Uterus (tissue), 4 donors: ENCODE measurements around the gene MMP2. TPM values are rescaled to one million over a fixed set of nuclear protein-coding genes. Genes with fewer than 3 reads are reported as not detected.
A peak's percentile ranks its signal among the peaks of the same experiment; 100 is the strongest.

ENCODE experiments used
- DNase-seq, 2 donors: peaks; one replicate each; pipeline ENCODE4 v3.0.0-alpha.2; 2019 to 2020
- H3K27ac ChIP-seq, 2 donors: fragments of 200-600 bp; sonication (generic); 1 replicate in 1 of 2; 2 replicates in 1 of 2; pipeline ENCODE4 v1.5.1; 2016 to 2018
- H3K27me3 ChIP-seq, 2 donors: fragments of 200-600 bp; sonication (generic); one replicate each; pipeline ENCODE4 v1.5.1; 2018 to 2019; ENCODE audit warnings: control low read depth in 1 of 2
- H3K36me3 ChIP-seq, 2 donors: fragments of 200-600 bp; sonication (generic); one replicate each; pipeline ENCODE4 v1.5.1; 2019; ENCODE audit warnings: control low read depth in 1 of 2
- H3K4me1 ChIP-seq, 2 donors: fragments of 200-600 bp; sonication (generic); one replicate each; pipeline ENCODE4 v1.5.1; 2018 to 2019; ENCODE audit warnings: control low read depth in 1 of 2
- H3K4me3 ChIP-seq, 2 donors: fragments of 200-600 bp; sonication (generic); 1 replicate in 1 of 2; 2 replicates in 1 of 2; pipeline ENCODE4 v1.5.1; 2018 to 2019; ENCODE audit warnings: mild to moderate bottlenecking in 1 of 2
- H3K9me3 ChIP-seq, 2 donors: fragments of 200-600 bp; sonication (generic); one replicate each; pipeline ENCODE4 v1.5.1; 2019; ENCODE audit warnings: control low read depth in 1 of 2
- CTCF ChIP-seq, 4 experiments: fragments of 200-600 bp in 2 of 4; fragments of 450-650 bp in 2 of 4; sonication (generic) in 2 of 4; IDR thresholded peaks; one replicate each; pipeline ENCODE4 v1.5.1; 2016 to 2019; ENCODE audit warnings: antibody characterized with exemption in 4 of 4, mild to moderate bottlenecking in 2 of 4, moderate library complexity in 1 of 4
- POLR2A ChIP-seq, 2 donors: fragments of 450-650 bp; IDR thresholded peaks; one replicate each; pipeline ENCODE4 v1.6.1; 2016; ENCODE audit warnings: antibody characterized with exemption in 2 of 2, mild to moderate bottlenecking in 1 of 2, moderate library complexity in 1 of 2
- intact Hi-C: fragments of 100-400 bp; cut with DNase I; formaldehyde crosslinking; loops from one replicate; pipeline ENCODE4 v1.15.1; 2023; ENCODE audit warnings: low total_unique reads
- total RNA-seq, 4 donors: library from RNA; depleted of rRNA in 3 of 4; stranded (reverse); fragments of >200 nt in 3 of 4; gene quantifications; one replicate each; pipeline versions ENCODE4 v1.1.0 to v1.2.4, GENCODE V29; 2014 to 2023
- donor health status: DM: yes; HTN: yes; CAD: no.

Gene MMP2
- total RNA-seq, 4 donors from 2014 or later, result 130 to 578 (median 324) TPM

GRCh38 chr16:55488306-55488705 is 9.3 kb downstream of the MMP2 start:
- H3K9me3 ChIP-seq, result no peaks in the 10 kb centered on the region
- no peaks in the 10 kb centered on the region for H3K36me3 ChIP-seq
- DNase-seq, result peak; percentile 18 to 35
- intact Hi-C loops, result no loop called here
- no peaks in the 10 kb centered on the region for H3K4me1 ChIP-seq
- no peak overlapping the region for H3K4me3 ChIP-seq
- TF ChIP-seq CTCF (IDR thresholded peaks at IDR 0.05), result no peak
- no peaks in the 10 kb centered on the region for H3K27me3 ChIP-seq
- H3K27ac ChIP-seq, result peak overlapping the region; percentile 89 to 95

- Histone ChIP-seq H3K27ac (peak overlapping the region; percentile 89 to 95), H3K4me1 (peaks cover 2% of the 10 kb centered on the region in 2 donors), H3K27me3 (no peaks in the 10 kb centered on the region), H3K9me3 (no peaks in the 10 kb centered on the region), H3K4me3 (no peak overlapping the region), H3K36me3 (no peaks in the 10 kb centered on the region)
- DNase-seq, result no peak
- intact Hi-C loops, result no loop called here
- TF ChIP-seq POLR2A (IDR thresholded peaks at IDR 0.05), result no peak
- no peak for TF ChIP-seq CTCF (IDR thresholded peaks at IDR 0.05)
Measured at GRCh38 chr16:55489119-55489955, 10.3 kb downstream of the MMP2 start.

- Histone ChIP-seq H3K4me1 (peaks cover 5 to 8% of the 10 kb centered on the region in 2 donors), H3K36me3 (no peaks in the 10 kb centered on the region), H3K27ac (peak overlapping the region; percentile 89 to 95), H3K4me3 (no peak overlapping the region), H3K27me3 (no peaks in the 10 kb centered on the region), H3K9me3 (no peaks in the 10 kb centered on the region)
- DNase-seq, result no peak
- TF ChIP-seq CTCF (IDR thresholded peaks at IDR 0.05), result no peak
- TF ChIP-seq POLR2A (IDR thresholded peaks at IDR 0.05), result no peak
- intact Hi-C loops, result no loop called here
Measured at GRCh38 chr16:55489956-55490265, 10.9 kb downstream of the MMP2 start.

DNA sequence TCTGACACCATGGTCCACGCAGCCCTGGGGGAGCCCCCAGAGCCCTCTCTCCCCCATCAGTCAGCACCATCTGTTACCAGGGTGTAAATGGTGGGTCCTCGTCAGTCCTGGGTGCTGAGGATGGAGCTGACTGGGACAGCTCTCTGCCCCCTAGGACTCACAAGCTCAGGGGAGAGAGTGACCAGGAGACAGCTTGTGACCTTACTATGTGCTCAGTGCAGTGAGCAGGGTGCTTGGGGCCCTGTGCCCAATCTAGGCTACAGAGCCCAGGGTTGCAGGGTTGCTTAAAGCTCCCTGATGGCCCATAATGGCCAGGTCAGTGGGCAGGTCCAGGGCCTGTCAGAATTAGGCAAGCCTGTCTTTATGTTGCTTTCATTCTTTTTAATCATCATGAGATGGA is 11.3 kb downstream of the MMP2 start:
- no peaks in the 10 kb centered on the region for H3K36me3 ChIP-seq
- no peak overlapping the region for H3K4me3 ChIP-seq
- peak overlapping the region; percentile 53 to 89 for H3K27ac ChIP-seq
- TF ChIP-seq CTCF (IDR thresholded peaks at IDR 0.05) (no peak), POLR2A (IDR thresholded peaks at IDR 0.05) (no peak)
- intact Hi-C loops, result no loop called here
- no peaks in the 10 kb centered on the region for H3K27me3 ChIP-seq
- DNase-seq, result no peak
- H3K4me1 ChIP-seq, result peaks cover 5 to 8% of the 10 kb centered on the region in 2 donors
- no peaks in the 10 kb centered on the region for H3K9me3 ChIP-seq

GRCh38 chr16:55491691-55492090 is 12.7 kb downstream of the MMP2 start:
- no peak overlapping the region for H3K4me3 ChIP-seq
- H3K27ac ChIP-seq, result peak overlapping the region; percentile 53 to 89
- peak in 1 of 2 donors; percentile 61 for DNase-seq

More at GRCh38 chr16:55491691-55492090, 12.7 kb downstream of the MMP2 start:
- H3K27me3 ChIP-seq, result no peaks in the 10 kb centered on the region
- intact Hi-C loops, result no loop called here
- peaks cover 5 to 8% of the 10 kb centered on the region in 2 donors for H3K4me1 ChIP-seq
- H3K9me3 ChIP-seq, result no peaks in the 10 kb centered on the region
- H3K36me3 ChIP-seq, result no peaks in the 10 kb centered on the region
- no peak for TF ChIP-seq POLR2A (IDR thresholded peaks at IDR 0.05)
